PC-9 (cell line): ENCODE results near the gene SLC36A3.

ENCODE experiments used
- EZH2 ChIP-seq: fragments of 200-600 bp; sonication (generic); IDR thresholded peaks from 2 replicates; pipeline ENCODE4 v1.8.0; 2017; ENCODE audit warnings: antibody characterized with exemption, low read depth
- TF ChIP-seq, protein P1 (sequence below): fragments of 200-600 bp; sonication (generic); conservative IDR thresholded peaks from 2 replicates; pipeline ENCODE4 v1.6.1; 2017; ENCODE audit warnings: mixed run types, antibody characterized with exemption, mild to moderate bottlenecking, moderate library complexity

DNA sequence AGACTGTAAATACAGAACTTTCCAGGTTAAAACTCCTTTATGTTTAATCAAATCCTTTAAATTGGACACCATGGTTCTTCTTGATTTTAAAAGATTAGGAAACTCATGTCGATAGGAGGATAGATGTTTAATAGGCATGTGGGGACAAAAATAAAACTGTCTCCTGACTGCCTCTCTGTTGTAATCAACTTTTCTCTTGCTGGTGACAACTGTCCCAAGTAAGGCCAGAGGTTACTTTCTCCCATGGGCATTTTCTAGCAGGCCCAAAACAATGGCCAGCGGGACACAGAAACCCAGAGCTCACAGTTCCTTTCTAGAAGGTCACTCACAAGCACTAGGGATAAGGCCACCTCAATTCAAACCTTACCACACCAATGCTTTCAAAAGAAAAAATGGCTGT lies 29.3 kb upstream of the SLC36A3 start:
- TF ChIP-seq, protein P1, sequence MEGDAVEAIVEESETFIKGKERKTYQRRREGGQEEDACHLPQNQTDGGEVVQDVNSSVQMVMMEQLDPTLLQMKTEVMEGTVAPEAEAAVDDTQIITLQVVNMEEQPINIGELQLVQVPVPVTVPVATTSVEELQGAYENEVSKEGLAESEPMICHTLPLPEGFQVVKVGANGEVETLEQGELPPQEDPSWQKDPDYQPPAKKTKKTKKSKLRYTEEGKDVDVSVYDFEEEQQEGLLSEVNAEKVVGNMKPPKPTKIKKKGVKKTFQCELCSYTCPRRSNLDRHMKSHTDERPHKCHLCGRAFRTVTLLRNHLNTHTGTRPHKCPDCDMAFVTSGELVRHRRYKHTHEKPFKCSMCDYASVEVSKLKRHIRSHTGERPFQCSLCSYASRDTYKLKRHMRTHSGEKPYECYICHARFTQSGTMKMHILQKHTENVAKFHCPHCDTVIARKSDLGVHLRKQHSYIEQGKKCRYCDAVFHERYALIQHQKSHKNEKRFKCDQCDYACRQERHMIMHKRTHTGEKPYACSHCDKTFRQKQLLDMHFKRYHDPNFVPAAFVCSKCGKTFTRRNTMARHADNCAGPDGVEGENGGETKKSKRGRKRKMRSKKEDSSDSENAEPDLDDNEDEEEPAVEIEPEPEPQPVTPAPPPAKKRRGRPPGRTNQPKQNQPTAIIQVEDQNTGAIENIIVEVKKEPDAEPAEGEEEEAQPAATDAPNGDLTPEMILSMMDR = no peak
- no peak for TF ChIP-seq EZH2
